NCI-H526 treated with DMSO at 0.1 percent for 48 hours (cell line): ENCODE data around the gene SNAP23.

Experiments
- DNase-seq: peaks from one replicate; lab custom pipeline; 2025; lab: John Stamatoyannopoulos, UW

Gene SNAP23

GRCh38 chr15:42495361-42496212 is at the start of gene SNAP23:
Gene SNAP23 (plus strand): TSS chr15:42495634. CDS start chr15:42511847, 16,213 bp downstream.
- peak; percentile 74 for DNase-seq

GRCh38 chr15:42447599-42447998 is 47.8 kb upstream of the SNAP23 start:
- DNase-seq = no peak

- DNase-seq = no peak
Observed at GRCh38 chr15:42448281-42448680, 47.2 kb upstream of the SNAP23 start.

DNA sequence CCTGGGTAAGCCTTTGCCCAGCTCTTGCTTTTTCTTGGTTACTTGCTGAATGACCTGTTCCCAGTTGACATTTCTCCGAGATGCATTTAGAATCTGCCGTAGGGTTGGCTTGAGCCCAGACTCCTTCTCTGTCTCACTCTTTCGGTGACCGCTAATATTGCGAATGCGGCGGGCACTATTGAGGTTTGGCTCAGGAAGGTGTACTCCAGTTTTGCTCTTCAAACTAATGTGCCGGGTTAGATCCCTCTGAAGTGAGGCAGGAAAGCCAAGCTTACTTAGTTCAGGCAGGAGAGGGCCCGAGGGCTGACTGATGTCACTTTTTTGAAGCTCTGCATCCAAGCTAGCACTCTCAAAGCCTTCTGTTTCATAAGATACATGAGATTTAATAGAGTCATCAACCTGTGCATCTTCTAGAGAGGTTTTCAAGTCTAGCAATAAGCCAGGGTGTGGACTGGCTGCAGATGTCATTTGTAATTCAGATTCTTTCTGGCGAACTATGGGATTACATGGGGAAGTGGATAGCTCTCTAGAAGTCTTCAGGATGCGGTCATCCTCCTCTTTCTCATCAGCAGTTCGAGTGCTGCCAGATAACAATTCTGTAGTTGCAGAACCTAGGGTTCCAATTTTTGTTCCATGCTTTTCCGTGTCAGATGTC is 45.5 kb upstream of the SNAP23 start:
- no peak for DNase-seq

- no peak for DNase-seq
Observed at GRCh38 chr15:42450425-42450790, 45.0 kb upstream of the SNAP23 start.

- no peak for DNase-seq
Observed at GRCh38 chr15:42453826-42454225, 41.6 kb upstream of the SNAP23 start.

DNA sequence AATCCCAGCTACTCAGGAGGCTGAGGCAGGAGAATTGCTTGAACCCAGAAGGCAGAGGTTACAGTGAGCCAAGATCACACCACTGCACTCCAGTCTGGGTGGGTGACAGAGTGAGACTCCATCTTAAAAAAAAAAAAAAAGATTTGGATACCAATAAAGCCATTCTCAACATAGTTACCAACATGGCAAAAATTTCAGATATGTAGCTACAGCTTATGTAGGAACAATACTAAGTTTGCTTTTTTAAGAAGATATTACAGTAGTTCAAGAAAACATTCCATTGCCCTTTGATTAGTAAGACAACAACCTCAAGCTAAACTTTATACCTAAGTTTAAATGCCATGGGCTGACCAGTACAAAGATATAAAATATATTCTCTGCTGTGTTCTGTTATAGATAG is 38.9 kb upstream of the SNAP23 start:
- DNase-seq = no peak

DNA sequence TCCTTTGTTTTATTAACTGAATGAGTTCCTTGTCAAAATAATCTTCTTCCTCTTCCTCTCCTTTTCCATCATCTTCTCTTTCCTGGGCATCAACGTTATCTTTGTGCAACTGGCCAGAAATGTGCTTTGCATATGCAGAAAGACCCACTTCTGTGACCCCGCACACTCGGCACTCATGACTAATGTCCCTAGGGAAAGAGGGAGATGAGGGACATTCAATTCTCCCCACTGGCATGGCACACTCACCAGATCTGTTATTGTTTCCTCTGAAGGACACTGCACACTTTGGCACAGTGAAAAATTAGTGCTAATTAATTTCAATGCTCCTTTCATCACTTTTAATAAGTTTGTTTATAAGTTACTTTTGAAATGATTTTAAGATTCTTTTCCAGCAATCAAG is 38.5 kb upstream of the SNAP23 start:
- DNase-seq = peak; percentile 31

DNA sequence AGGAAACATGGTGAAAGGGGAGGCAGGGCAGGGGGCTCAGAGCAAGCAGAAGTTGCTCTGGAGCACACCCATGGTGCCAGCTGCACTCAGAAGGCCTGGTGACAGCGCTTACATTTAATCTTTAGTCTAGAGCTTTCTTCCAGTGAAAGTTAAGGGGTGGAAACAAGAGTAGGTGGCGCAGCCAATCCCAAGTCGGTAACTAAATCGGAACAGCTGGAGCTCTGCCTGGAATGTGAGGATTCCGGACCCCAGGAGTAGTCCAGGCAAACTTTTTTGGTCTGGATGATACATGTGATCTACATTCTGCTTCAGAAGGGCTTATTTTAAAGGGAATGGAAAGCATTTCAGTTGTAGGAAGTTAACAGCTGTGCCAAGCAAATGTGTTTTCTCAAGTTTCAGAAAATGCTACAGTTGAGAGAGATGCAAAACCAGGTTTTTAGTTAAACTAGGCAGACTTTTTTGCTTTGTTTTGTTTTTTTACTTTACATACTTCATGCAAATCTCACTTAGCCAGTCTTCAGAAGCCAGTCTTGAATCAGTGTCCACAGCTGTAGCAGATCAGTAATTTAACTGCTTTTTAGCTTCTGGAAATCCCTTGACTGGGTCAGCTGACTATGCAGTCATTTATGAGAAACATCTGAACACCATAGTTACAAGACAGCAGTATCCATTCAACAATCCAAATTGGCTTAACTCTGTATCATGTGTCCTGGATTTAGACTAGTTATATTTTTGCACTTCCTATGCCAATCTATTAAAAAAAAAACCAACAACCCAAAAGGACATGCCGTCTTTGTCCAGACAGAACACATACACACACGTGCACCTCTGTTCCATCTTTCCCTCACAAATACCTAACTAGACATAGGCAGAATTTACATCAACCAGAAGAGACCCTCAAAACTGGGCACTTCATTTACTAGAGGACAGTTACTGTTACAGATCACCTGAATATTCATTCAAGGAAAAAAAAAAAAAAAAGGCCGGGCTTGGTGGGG is 37.7 kb upstream of the SNAP23 start:
- DNase-seq = peak; percentile 83

DNA sequence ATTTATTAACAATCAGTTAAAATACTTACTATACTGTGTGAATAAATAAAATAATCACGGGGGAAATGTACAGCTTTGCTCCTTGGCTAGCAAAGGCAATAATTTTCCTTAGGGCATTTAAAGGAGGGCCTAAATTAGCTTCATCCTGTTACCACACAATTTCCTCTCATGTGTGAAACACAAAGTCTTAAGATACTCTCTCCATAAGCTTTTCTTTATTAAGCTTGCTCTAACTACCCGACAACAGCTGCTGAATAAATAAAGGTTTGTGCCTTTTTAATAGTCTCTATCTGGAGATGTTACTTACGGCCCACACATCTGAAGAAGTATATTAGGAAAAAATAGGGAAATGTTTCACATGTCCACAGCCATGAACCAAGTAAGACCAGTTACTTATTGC is 34.2 kb upstream of the SNAP23 start:
- no peak for DNase-seq

DNA sequence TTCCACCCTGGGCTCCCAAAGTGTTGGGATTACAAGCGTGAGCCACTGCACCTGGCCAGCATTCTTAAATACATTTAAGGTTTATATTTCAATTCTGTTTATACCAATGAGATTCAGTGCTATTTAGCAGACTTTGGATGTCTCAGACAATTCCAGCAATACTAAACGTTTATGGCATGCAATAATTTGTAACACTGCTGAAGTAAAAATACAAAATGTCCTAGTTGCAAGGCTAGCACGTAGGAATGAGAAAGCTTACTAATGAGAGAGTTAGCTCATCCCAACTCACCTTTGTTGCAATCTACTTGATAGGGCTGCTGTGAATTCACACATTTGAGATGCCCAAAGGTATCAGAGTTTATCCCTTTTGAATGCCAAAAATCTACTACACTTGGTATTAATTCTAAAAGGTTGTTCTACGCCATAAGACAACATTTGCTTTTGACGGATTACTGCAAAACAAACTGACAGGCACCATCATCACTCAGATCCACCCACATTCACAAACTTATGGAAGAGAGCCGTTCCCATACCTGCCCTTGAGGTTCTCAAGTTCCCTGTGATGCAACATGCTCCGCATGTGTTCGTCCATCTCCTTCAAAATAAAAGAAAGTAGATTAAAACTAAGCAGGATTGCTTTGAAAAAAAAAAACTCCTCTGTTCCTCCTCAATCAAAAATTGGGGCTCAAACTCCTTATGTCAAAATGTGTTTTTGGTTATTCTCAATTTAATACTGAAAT is 29.7 kb upstream of the SNAP23 start:
- DNase-seq = no peak

- no peak for DNase-seq
Observed at GRCh38 chr15:42471002-42471401, 24.4 kb upstream of the SNAP23 start.

GRCh38 chr15:42474827-42475226 is 20.6 kb upstream of the SNAP23 start:
- no peak for DNase-seq

DNA sequence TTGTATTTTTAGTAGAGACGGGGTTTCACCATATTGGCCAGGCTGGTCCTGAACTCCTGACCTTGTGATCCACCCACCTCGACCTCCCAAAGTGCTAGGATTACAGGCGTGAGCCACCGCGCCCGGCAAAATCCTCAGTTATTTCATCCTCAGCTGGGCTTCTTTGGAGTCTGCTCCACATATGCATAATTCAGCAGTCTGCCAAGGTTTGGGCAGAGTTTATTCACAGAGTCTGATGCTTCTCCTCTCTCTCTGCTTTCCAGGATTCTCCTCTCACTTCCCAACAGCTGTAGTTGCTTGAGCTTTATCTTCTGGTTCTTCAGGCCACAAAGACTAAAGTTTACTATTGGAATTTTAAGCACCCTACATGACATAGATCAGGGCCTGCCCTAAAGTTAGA is 12.7 kb upstream of the SNAP23 start:
- DNase-seq = no peak

- DNase-seq = no peak
Observed at GRCh38 chr15:42483677-42484076, 11.8 kb upstream of the SNAP23 start.

GRCh38 chr15:42490291-42490670 is 5.2 kb upstream of the SNAP23 start:
- DNase-seq = no peak

DNA sequence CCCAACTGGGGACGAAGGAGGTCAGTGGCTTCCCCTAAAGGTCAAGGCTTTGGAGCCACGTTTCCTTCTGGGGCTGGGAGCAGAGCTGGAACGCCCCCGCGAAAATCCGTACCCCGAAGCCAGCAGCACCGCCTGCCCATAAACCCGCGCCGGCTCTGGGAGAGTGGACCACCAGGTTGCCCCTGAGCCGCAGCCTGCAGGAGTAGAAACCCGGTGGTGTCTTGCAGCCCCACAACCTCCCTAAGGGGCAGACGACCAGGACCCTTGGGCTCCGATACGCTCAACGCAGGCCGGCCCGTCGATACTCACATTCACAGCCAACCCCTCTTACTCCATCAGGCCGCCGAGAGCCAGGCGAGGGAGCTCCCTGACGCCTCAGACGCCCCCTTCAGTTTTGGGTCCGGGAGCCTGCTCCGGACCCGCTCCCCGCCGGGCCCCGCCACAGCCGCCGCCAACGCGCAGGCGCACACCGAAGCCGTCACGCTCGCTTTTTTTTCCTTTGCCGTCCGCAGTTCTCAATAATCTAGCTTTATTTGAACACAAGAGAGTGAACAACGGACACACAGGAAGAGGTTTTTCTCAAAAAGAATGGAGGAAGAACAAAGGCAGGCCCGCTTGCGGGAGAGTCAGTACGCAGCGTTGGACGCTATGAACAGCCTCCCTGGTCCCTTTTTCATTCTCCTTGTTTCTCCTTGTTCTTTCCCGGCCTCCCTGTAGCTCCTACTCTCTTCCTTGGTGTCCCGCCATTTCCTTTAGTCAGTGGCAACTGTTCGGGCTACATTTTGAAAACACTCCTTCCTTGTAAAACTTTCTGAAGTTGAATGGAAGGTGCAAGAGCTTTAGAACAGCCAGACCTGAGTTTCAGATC is 4.5 kb upstream of the SNAP23 start, which contains the start of gene ZNF106:
Gene ZNF106, minus strand, starts transcription at position 471 of the 868 bp plus-strand sequence. CDS start 18,852 bp downstream, outside the sequence.
- peak; percentile 86 for DNase-seq

GRCh38 chr15:42491539-42492225 is 3.8 kb upstream of the SNAP23 start:
- no peak for DNase-seq

DNA sequence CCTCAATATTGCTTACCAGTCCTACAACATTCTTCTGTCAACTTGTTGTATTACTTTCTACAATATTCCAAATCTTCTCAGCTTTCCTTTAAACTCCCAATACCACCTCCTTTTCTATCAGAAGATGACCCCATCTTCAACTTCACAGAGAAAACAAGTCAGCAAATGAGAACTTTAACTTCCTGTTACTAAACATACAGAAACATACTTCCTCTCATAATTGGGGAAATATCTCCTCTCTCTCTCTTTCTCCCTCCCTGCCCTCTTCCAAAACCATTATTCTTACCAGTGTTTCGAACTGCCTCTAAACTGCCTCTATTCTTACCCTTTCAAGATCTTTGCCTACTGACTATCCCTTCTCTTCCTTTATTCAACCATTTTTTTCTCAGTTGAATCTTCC is 1.8 kb upstream of the SNAP23 start:
- no peak for DNase-seq

GRCh38 chr15:42494998-42495360 is 455 bp upstream of the SNAP23 start:
- no peak for DNase-seq
